Measurements from ENCODE around the gene MYO5A. TPM values are rescaled to one million over a fixed set of nuclear protein-coding genes. Genes with fewer than 3 reads are reported as not detected.

MYO5A gene
- total RNA-seq, 1 experiment from 2014 or later: 29.2 TPM

GRCh38 chr15:52357949-52358348, 170.7 kb downstream of the MYO5A start (continued):
- no peak for TF ChIP-seq ZNF532 (CRISPR knock-in tag; IDR thresholded peaks at IDR 0.05; ENCODE audit: borderline replicate concordance)
- no peak for TF ChIP-seq MAX (CRISPR knock-in tag; IDR thresholded peaks at IDR 0.05)
- no peak for TF ChIP-seq NFATC4 (CRISPR knock-in tag; IDR thresholded peaks at IDR 0.05)
- no peak for TF ChIP-seq NR2C2 (CRISPR knock-in tag; IDR thresholded peaks at IDR 0.05)
- no peak for TF ChIP-seq IRF1 (CRISPR knock-in tag; IDR thresholded peaks at IDR 0.05)
- TF ChIP-seq PRRX2 (CRISPR knock-in tag; IDR thresholded peaks at IDR 0.05): no peak
- TF ChIP-seq SOX15 (CRISPR knock-in tag; IDR thresholded peaks at IDR 0.05): no peak
- TF ChIP-seq E2F5 (CRISPR knock-in tag; IDR thresholded peaks at IDR 0.05): no peak
- no peak for TF ChIP-seq FOXP1 (CRISPR knock-in tag; IDR thresholded peaks at IDR 0.05; ENCODE audit: borderline replicate concordance)
- no peak for TF ChIP-seq ARID4B (CRISPR knock-in tag; IDR thresholded peaks at IDR 0.05; ENCODE audit: borderline replicate concordance)
- TF ChIP-seq ELF4 (CRISPR knock-in tag; IDR thresholded peaks at IDR 0.05; ENCODE audit: low read depth): no peak

- no peaks in the 10 kb centered on the region for H3K9me3 Mint-ChIP-seq
- no peaks in the 10 kb centered on the region for H3K27me3 Mint-ChIP-seq (ENCODE audit: low read depth)
- POLR2A ChIA-PET: no interaction called here
- ATAC-seq (no peak), DNase-seq (ENCODE audit: low spot score) (no peak)
- no peaks in the 10 kb centered on the region for H3K4me1 Mint-ChIP-seq
- peaks cover 27% of the 10 kb centered on the region for H3K36me3 Mint-ChIP-seq
- CTCF ChIA-PET: no interaction called here
- H3K4me3 Mint-ChIP-seq: no peak overlapping the region
- H3K27ac Mint-ChIP-seq: no peak overlapping the region
- no peak for TF ChIP-seq NFATC4 (CRISPR knock-in tag; IDR thresholded peaks at IDR 0.05)
- no peak for TF ChIP-seq CREM (CRISPR knock-in tag; IDR thresholded peaks at IDR 0.05)
- no peak for TF ChIP-seq ZNF317 (CRISPR knock-in tag; IDR thresholded peaks at IDR 0.05; ENCODE audit: borderline replicate concordance, low read depth)
- no peak for TF ChIP-seq JAZF1 (CRISPR knock-in tag; IDR thresholded peaks at IDR 0.05)
- TF ChIP-seq TCF7 (CRISPR knock-in tag; IDR thresholded peaks at IDR 0.05; ENCODE audit: low read depth): no peak
- no peak for TF ChIP-seq PRRX2 (CRISPR knock-in tag; IDR thresholded peaks at IDR 0.05)
- no peak for TF ChIP-seq ESRRA (CRISPR knock-in tag; IDR thresholded peaks at IDR 0.05; ENCODE audit: borderline replicate concordance)
- TF ChIP-seq MAX (CRISPR knock-in tag; IDR thresholded peaks at IDR 0.05): no peak
- TF ChIP-seq ZNF532 (CRISPR knock-in tag; IDR thresholded peaks at IDR 0.05; ENCODE audit: borderline replicate concordance): no peak
- no peak for TF ChIP-seq ZBTB43 (CRISPR knock-in tag; IDR thresholded peaks at IDR 0.05)
- TF ChIP-seq ATF1 (CRISPR knock-in tag; IDR thresholded peaks at IDR 0.05): no peak
Observed at GRCh38 chr15:52352086-52352485, 176.6 kb downstream of the MYO5A start.
